WERI-Rb-1 (cell line): Measurements from ENCODE around the gene IFFO2.
A peak's percentile ranks its signal among the peaks of the same experiment; 100 is the strongest.

ENCODE experiments used
- DNase-seq: peaks from one replicate; pipeline ENCODE4 v3.0.0-alpha.2; 2020
- H3K27ac ChIP-seq: fragments of 250-450 bp; sonication (Bioruptor Pico); 2 replicates; pipeline ENCODE4 v1.5.1; 2020; ENCODE audit warnings: mild to moderate bottlenecking, moderate library complexity
- H3K27me3 ChIP-seq: fragments of 250-450 bp; sonication (Bioruptor Pico); 2 replicates; pipeline ENCODE4 v1.5.1; 2021; ENCODE audit warnings: mild to moderate bottlenecking, low read depth, moderate library complexity; ENCODE audit not compliant: insufficient read depth, severe bottlenecking
- H3K36me3 ChIP-seq: fragments of 250-450 bp; sonication (Bioruptor Pico); 2 replicates; pipeline ENCODE4 v1.5.1; 2020; ENCODE audit warnings: mild to moderate bottlenecking, moderate library complexity
- H3K4me3 ChIP-seq: 2 replicates; pipeline ENCODE4 v1.5.1; 2011; ENCODE audit warnings: low read depth, mild to moderate bottlenecking, control low read depth, low read length
- H3K9me3 ChIP-seq: fragments of 250-450 bp; sonication (Bioruptor Pico); 2 replicates; pipeline ENCODE4 v1.5.1; 2021; ENCODE audit warnings: mild to moderate bottlenecking, moderate library complexity; ENCODE audit not compliant: severe bottlenecking
- TF ChIP-seq, protein P1 (sequence below): IDR thresholded peaks from 2 replicates; pipeline ENCODE4 v1.5.1; 2011; ENCODE audit warnings: low read depth, mild to moderate bottlenecking, control low read depth, inconsistent platforms, low read length

Gene IFFO2

DNA sequence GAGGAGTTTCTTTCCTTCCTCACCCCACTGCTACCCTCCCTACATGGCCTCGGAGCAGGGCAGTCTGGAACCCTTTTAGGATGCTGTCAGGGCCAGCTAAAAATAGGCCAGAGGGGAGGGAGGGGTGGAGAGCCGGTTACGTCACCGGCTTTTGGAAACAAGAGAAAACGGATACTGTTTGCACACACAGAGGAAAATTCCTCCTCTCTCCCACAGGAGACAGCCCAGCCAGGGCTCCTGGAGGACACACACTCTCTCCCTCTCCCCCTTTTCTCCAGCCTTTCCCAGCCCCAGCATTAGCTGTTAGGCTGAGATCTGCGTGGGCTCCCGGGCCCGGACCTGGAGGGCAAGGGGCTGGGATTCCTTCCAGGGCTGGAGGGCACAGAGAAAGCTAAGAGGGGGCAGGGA lies 34.2 kb downstream of the IFFO2 start:
- H3K36me3 ChIP-seq = peaks cover 8% of the 10 kb centered on the region
- no peak overlapping the region for H3K4me3 ChIP-seq
- H3K27me3 ChIP-seq = no peaks in the 10 kb centered on the region
- peak; percentile 33 for DNase-seq
- TF ChIP-seq, protein P1, sequence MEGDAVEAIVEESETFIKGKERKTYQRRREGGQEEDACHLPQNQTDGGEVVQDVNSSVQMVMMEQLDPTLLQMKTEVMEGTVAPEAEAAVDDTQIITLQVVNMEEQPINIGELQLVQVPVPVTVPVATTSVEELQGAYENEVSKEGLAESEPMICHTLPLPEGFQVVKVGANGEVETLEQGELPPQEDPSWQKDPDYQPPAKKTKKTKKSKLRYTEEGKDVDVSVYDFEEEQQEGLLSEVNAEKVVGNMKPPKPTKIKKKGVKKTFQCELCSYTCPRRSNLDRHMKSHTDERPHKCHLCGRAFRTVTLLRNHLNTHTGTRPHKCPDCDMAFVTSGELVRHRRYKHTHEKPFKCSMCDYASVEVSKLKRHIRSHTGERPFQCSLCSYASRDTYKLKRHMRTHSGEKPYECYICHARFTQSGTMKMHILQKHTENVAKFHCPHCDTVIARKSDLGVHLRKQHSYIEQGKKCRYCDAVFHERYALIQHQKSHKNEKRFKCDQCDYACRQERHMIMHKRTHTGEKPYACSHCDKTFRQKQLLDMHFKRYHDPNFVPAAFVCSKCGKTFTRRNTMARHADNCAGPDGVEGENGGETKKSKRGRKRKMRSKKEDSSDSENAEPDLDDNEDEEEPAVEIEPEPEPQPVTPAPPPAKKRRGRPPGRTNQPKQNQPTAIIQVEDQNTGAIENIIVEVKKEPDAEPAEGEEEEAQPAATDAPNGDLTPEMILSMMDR = no peak
- peak overlapping the region; percentile 79 for H3K27ac ChIP-seq
- H3K9me3 ChIP-seq = no peaks in the 10 kb centered on the region

DNA sequence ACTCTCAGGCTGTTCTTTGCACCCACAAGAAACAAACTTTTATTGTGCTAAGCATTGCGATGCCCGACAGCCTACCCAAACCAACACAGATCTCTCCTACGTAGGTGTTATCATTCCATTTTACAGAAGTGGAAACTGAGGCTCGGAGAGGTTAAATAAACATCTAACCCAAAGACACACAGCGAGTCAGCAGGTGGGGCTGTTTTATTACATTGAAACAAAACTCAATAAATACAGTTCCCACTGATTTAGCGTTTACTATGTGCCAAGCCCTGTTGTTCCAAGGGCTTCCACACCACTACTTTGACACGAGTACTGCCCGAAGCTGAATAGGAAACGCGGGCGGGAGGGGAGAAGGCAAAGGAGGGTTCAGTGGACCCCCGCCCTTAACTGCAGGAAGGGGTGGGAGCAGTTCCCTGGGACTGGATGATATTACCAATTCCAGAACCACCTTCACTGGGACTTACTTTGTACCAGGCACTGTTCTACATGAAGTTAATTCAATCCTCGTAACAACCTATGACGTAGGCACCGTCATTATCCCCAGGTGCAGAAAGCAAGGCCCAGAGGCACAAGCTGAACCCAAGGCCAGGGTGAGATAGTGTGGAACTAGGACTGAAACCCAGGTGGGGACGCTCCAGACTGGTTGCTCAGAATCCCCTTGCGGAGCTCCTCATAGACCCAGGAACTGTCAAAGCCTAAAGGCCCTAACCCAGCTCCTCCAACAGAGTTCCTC lies 34.8 kb downstream of the IFFO2 start:
- Histone ChIP-seq H3K4me3 (no peak overlapping the region), H3K36me3 (peaks cover 8% of the 10 kb centered on the region), H3K27ac (peak overlapping the region; percentile 79), H3K9me3 (no peaks in the 10 kb centered on the region), H3K27me3 (no peaks in the 10 kb centered on the region)
- TF ChIP-seq, protein P1 = 0 out of 2 replicates have a peak, but pooled peaks have one; percentile 1
- DNase-seq = no peak

DNA sequence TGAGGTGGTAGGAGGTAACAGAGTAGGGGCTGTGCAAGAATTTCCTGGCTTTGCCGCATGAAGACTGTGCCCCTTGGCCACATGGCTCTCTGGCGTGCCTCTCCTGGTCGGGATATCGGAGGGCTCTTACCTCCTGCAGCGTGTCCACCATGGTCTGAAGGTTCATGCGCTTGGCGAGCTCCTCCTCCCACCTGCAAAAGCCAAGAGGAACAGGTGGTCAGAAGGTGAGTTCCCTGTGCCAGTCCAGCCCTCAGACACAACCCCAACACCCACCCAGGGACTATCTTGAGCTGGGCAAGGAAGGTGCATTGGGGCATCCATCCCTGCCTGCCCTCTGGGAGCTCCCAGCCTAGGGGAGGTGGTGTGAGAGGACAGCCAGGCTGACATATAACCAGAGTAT lies 35.5 kb downstream of the IFFO2 start:
- Histone ChIP-seq H3K27ac (no peak overlapping the region), H3K4me3 (no peak overlapping the region), H3K36me3 (peaks cover 9% of the 10 kb centered on the region), H3K9me3 (no peaks in the 10 kb centered on the region), H3K27me3 (no peaks in the 10 kb centered on the region)
- DNase-seq = no peak
- TF ChIP-seq, protein P1 = no peak

DNA sequence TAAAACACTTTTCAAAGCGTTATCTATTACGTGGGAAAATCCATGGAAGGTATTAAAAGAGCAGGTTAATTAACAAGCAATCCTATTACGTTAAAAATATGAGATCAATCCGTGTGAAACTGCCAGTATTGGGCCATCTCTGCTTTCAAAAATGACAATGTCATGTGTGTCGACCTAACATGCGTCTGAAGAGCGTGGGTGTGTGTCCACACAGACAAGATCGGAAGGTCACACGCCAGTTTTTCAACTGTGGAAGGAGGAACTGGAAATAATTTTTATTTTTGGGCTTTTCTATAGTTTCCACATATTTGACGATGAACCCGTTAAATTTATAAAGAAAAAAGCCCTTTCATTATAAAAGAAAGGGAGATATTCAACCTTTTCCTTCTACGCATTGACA lies 36.5 kb downstream of the IFFO2 start:
- no peaks in the 10 kb centered on the region for H3K9me3 ChIP-seq
- peak overlapping the region; percentile 0; the same call in 1 of the 2 replicates for H3K4me3 ChIP-seq
- H3K27me3 ChIP-seq = no peaks in the 10 kb centered on the region
- no peak for DNase-seq
- H3K27ac ChIP-seq = peak overlapping the region; percentile 89
- peaks cover 19% of the 10 kb centered on the region for H3K36me3 ChIP-seq
- TF ChIP-seq, protein P1 = no peak

DNA sequence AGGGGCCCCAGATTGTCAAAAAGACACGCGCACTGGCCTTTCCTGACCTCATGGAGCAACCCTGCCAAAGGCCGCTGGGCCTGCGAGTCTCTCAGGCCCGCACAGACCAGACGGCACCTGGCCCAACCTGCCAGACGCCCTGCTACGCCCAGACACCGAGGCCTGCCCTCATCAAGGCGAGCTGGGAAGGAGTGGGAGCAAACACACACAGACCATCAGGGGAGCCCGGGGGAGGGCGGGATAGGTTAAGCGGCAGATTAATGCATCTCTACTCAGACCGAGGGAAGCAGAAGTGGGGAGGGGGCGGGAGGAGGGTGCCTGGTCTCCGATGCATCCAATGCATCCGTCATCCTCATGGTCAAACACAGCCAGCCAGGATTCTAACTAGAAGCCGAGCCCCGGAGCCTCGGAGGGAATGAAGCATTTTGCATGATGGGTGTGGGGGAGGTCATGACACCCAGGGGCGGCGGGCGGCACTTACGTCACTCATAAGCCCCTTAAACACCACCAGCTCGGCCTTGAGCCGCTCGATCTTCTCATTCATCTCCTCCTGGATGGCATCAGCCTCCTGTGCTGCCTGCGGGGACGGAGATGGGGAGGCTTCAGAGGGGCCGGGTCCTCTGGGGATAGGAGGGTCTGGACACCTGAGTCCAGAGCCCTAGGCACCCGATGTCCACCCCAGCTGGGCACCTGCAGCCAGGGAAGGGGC lies 37.1 kb downstream of the IFFO2 start:
- Histone ChIP-seq H3K27me3 (no peaks in the 10 kb centered on the region), H3K9me3 (no peaks in the 10 kb centered on the region), H3K27ac (peak overlapping the region; percentile 89), H3K4me3 (peak overlapping the region; percentile 0; the same call in 1 of the 2 replicates), H3K36me3 (peaks cover 20% of the 10 kb centered on the region)
- TF ChIP-seq, protein P1 = no peak
- peak; percentile 92 for DNase-seq
